HG02852 (cell line): ENCODE measurements around the gene CCDC171.
"Not testable (repeated sequence)": the region's sequence is repeated elsewhere in the genome, so short reads cannot be mapped to it uniquely, and the experiment has no call there.

Experiments
- ATAC-seq: cut with Tn5 transposase; IDR thresholded peaks from one replicate; pipeline ENCODE4 v1.9.1; 2021; ENCODE audit warnings: mild to moderate bottlenecking, moderate library complexity; ENCODE audit not compliant: unreplicated experiment

Gene CCDC171

GRCh38 chr9:15552636-15553527 lies at the start of gene CCDC171:
TSS of gene CCDC171 (plus strand) at chr9:15553043. CDS start at chr9:15564089, 11,046 bp downstream.
- ATAC-seq = peak; percentile 68

GRCh38 chr9:15505921-15506320 lies 46.9 kb upstream of the CCDC171 start:
- no peak for ATAC-seq

GRCh38 chr9:15509931-15510788 lies 42.7 kb upstream of the CCDC171 start:
- peak; percentile 40 for ATAC-seq

GRCh38 chr9:15510789-15511575 lies 41.9 kb upstream of the CCDC171 start, which contains the start of gene PSIP1:
TSS of gene PSIP1 (minus strand) at chr9:15510970. CDS start at chr9:15510188, 782 bp downstream.
- ATAC-seq = peak; percentile 75

- ATAC-seq = no peak
Measured at GRCh38 chr9:15512204-15512603, 40.6 kb upstream of the CCDC171 start.

- ATAC-seq = no peak
Measured at GRCh38 chr9:15512889-15513288, 40.0 kb upstream of the CCDC171 start.

GRCh38 chr9:15513335-15513734 lies 39.5 kb upstream of the CCDC171 start:
- ATAC-seq = no peak

- ATAC-seq = no peak
Measured at GRCh38 chr9:15519831-15520230, 33.0 kb upstream of the CCDC171 start.

GRCh38 chr9:15521254-15521653 lies 31.6 kb upstream of the CCDC171 start:
- no peak for ATAC-seq

GRCh38 chr9:15522130-15522755 lies 30.6 kb upstream of the CCDC171 start:
- ATAC-seq = no peak

- no peak for ATAC-seq
Measured at GRCh38 chr9:15524845-15525455, 27.9 kb upstream of the CCDC171 start.

GRCh38 chr9:15525958-15526357 lies 26.9 kb upstream of the CCDC171 start:
- no peak for ATAC-seq

GRCh38 chr9:15527035-15527434 lies 25.8 kb upstream of the CCDC171 start:
- ATAC-seq = not testable (repeated sequence)

GRCh38 chr9:15529566-15530324 lies 23.1 kb upstream of the CCDC171 start:
- ATAC-seq = peak; percentile 84

GRCh38 chr9:15531380-15531779 lies 21.5 kb upstream of the CCDC171 start:
- ATAC-seq = peak; percentile 33

GRCh38 chr9:15541872-15542271 lies 11.0 kb upstream of the CCDC171 start:
- ATAC-seq = no peak

- no peak for ATAC-seq
Measured at GRCh38 chr9:15542624-15543023, 10.2 kb upstream of the CCDC171 start.

GRCh38 chr9:15543047-15543813 lies 9.6 kb upstream of the CCDC171 start:
- ATAC-seq = no peak
